K562 (cell line): Measurements from ENCODE around the gene IDNK.

Experiments used
- EP300 ChIP-seq: IDR thresholded peaks from 2 replicates; pipeline ENCODE4 v1.6.1; 2012; ENCODE audit warnings: low read length, improper control_type of control experiment
- EZH2 ChIP-seq: IDR thresholded peaks from 2 replicates; pipeline ENCODE4 v1.6.1; 2012; ENCODE audit warnings: low read depth, mild to moderate bottlenecking, inconsistent platforms, low read length, borderline replicate concordance
- HOXB6 ChIP-seq: fragments of 250-450 bp; sonication (Bioruptor Pico); IDR thresholded peaks from 2 replicates; pipeline ENCODE4 v1.5.1; 2022; ENCODE audit warnings: mild to moderate bottlenecking, borderline replicate concordance
- JUND ChIP-seq, 2 experiments: IDR thresholded peaks; 2 replicates in 1 of 2; 3 replicates in 1 of 2; pipeline ENCODE4 v1.6.1; 2011; ENCODE audit warnings: borderline replicate concordance in 2 of 2, low read depth in 2 of 2, low read length in 2 of 2, improper control_type of control experiment in 1 of 2, missing biosample characterization in 1 of 2, missing genetic modification characterization in 1 of 2, missing genetic modification reagents in 1 of 2
- MAX ChIP-seq: sonication (generic); formaldehyde crosslinking; IDR thresholded peaks from 2 replicates; pipeline ENCODE4 v1.9.0; 2022; ENCODE audit warnings: mild to moderate bottlenecking, missing genetic modification reagents
- USF2 ChIP-seq: sonication (generic); formaldehyde crosslinking; IDR thresholded peaks from 2 replicates; pipeline ENCODE4 v1.5.0; 2020; ENCODE audit warnings: missing genetic modification reagents
- ZNF274 ChIP-seq: IDR thresholded peaks from 2 replicates; pipeline ENCODE4 v1.6.1; 2011; ENCODE audit warnings: low read depth, mild to moderate bottlenecking, low read length, moderate library complexity, borderline replicate concordance
- ZNF41 ChIP-seq: fragments of 250-450 bp; sonication (Bioruptor Pico); conservative IDR thresholded peaks from 2 replicates; pipeline ENCODE4 v1.4.0; 2020; ENCODE audit warnings: mild to moderate bottlenecking
- ZNF76 ChIP-seq: fragments of 250-450 bp; sonication (Bioruptor Pico); IDR thresholded peaks from 2 replicates; pipeline ENCODE4 v1.4.0; 2020; ENCODE audit warnings: mild to moderate bottlenecking, moderate library complexity, borderline replicate concordance

GRCh38 chr9:83691492-83691891 lies 68.5 kb downstream of the IDNK start:
- TF ChIP-seq USF2 (CRISPR knock-in tag) (no peak), HOXB6 (no peak), ZNF76 (CRISPR knock-in tag) (no peak), JUND (IDR thresholded peaks at IDR 0.05; ENCODE audit: borderline replicate concordance, low read depth, low read length) (no peak), JUND (tag; IDR thresholded peaks at IDR 0.05; ENCODE audit: borderline replicate concordance, low read depth, low read length) (no peak), EP300 (no peak), EZH2 (no peak), ZNF41 (CRISPR knock-in tag) (no peak), MAX (CRISPR knock-in tag) (no peak), ZNF274 (no peak)
